Spleen (tissue), 11 donors: ENCODE data around the gene RANBP17. TPM values are rescaled to one million over a fixed set of nuclear protein-coding genes. Genes with fewer than 3 reads are reported as not detected.

Source experiments
- DNase-seq: peaks from one replicate; pipeline ENCODE4 v3.0.0-alpha.2; 2020
- H3K27ac ChIP-seq, 8 donors: fragments of 200-600 bp; sonication (generic) in 7 of 8; 1 replicate in 4 of 8; 2 replicates in 4 of 8; pipeline versions ENCODE4 v1.5.0 to v1.8.0; 2016 to 2021; ENCODE audit warnings: inconsistent platforms in 4 of 8, mild to moderate bottlenecking in 4 of 8, moderate library complexity in 1 of 8
- H3K27me3 ChIP-seq, 7 donors: fragments of 200-600 bp; sonication (generic) in 6 of 7; replicated peaks in 1 of 7; 1 replicate in 4 of 7; 2 replicates in 3 of 7; pipeline versions ENCODE4 v1.5.0 to v1.8.0; 2016 to 2021; ENCODE audit warnings: inconsistent platforms in 3 of 7, mild to moderate bottlenecking in 1 of 7
- H3K36me3 ChIP-seq, 6 donors: fragments of 200-600 bp; sonication (generic) in 5 of 6; 1 replicate in 4 of 6; 2 replicates in 2 of 6; pipeline versions ENCODE4 v1.5.0 to v1.8.0; 2016 to 2021; ENCODE audit warnings: inconsistent platforms in 2 of 6
- H3K4me1 ChIP-seq, 6 donors: fragments of 200-600 bp; sonication (generic) in 5 of 6; 1 replicate in 3 of 6; 2 replicates in 3 of 6; pipeline versions ENCODE4 v1.5.0 to v1.8.0; 2016 to 2021; ENCODE audit warnings: inconsistent platforms in 3 of 6
- H3K4me3 ChIP-seq, 8 donors: fragments of 200-600 bp; sonication (generic) in 7 of 8; 1 replicate in 4 of 8; 2 replicates in 4 of 8; pipeline versions ENCODE4 v1.5.0 to v1.8.0; 2016 to 2021; ENCODE audit warnings: inconsistent platforms in 4 of 8, mild to moderate bottlenecking in 4 of 8, moderate library complexity in 2 of 8
- H3K9me3 ChIP-seq, 8 donors: fragments of 200-600 bp; sonication (generic) in 7 of 8; 1 replicate in 4 of 8; 2 replicates in 4 of 8; pipeline versions ENCODE4 v1.5.0 to v1.8.0; 2016 to 2021; ENCODE audit warnings: inconsistent platforms in 4 of 8
- CTCF ChIP-seq, 11 experiments: fragments of 200-600 bp in 7 of 11; fragments of 450-650 bp in 4 of 11; sonication (generic) in 4 of 11; IDR thresholded peaks in 8 of 11; conservative IDR thresholded peaks in 3 of 11; 1 replicate in 7 of 11; 2 replicates in 4 of 11; pipeline versions ENCODE4 v1.4.0 to v1.8.0; 2016 to 2021; ENCODE audit warnings: antibody characterized with exemption in 11 of 11, inconsistent platforms in 4 of 11, mild to moderate bottlenecking in 1 of 11
- POLR2A ChIP-seq, 3 donors: fragments of 450-650 bp; IDR thresholded peaks; one replicate each; pipeline ENCODE4 v1.5.1; 2017; ENCODE audit warnings: antibody characterized with exemption in 3 of 3, mild to moderate bottlenecking in 1 of 3
- POLR2AphosphoS5 ChIP-seq, 3 donors: sonication (generic); formaldehyde crosslinking; IDR thresholded peaks; one replicate each; pipeline ENCODE4 v1.5.1; 2017; ENCODE audit warnings: antibody characterized with exemption in 3 of 3
- WGBS, 5 donors: extraction: QIAGEN DNeasy Blood & Tissue Kit in 3 of 5; methylation state at CpG; one replicate each; pipeline versions ENCODE4 v1.1.5 to v1.1.7; 2013 to 2018; 5-methylcytosine and 5-hydroxymethylcytosine counted together
- intact Hi-C: fragments of 100-400 bp; cut with DNase I; formaldehyde crosslinking; loops from one replicate; pipeline ENCODE4 v1.15.0; 2023; ENCODE audit warnings: low total_unique reads
- polyA plus RNA-seq, 3 donors: library from polyadenylated mRNA; stranded (reverse); fragments of 200-250 nt; gene quantifications; one replicate each; pipeline ENCODE4 v1.2.1, GENCODE V29; 2013
- total RNA-seq, 7 donors: library from RNA; depleted of rRNA in 3 of 7; stranded (reverse); fragments of >200 nt in 3 of 7; fragmentation: NEBNext Ultra II Directional in 4 of 7; extraction: Animal tissue kit (Norgen Biotek cat#: 25700) in 4 of 7; gene quantifications; one replicate each; pipeline versions ENCODE4 v1.1.0 to v1.2.1, GENCODE V29; 2016 to 2021
- donor health status: healthy with polysubstance abuse.
- donor health status: DM: no; HTN: no; CAD: no; lungs with moderate emphysema.
- donor health status: DM: no; HTN: no; CAD: no.
- donor health status: Bipolar disorder and iron deficiency.
- donor health status: healthy.
- donor health status: DM: no; HTN: no; CAD: no.
- donor health status: DM: yes; HTN: yes; CAD: no.

RANBP17 gene
- total and polyA plus RNA-seq, 10 donors: 0.56 to 6.6 (median 3.4) TPM

DNA sequence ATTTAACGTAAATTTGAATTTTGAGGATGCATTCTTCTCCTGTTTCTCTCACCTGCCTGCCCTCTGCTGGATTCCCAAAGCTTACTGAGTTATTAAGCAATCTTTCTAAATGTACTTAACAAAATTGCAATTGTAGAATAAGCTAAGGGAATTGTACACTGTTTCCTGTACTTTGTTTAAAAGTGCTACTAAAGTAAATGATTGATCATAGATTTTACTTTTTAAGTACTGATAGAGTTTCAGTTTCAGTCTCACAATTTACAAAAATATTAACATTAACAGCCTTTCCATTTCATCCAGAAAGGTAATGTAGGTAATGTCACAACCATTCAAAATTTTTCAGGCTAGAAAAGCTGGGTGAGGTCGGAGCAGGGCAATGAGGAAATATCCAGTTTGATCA, 4.8 kb upstream of the RANBP17 start:
- peaks cover 0 to 3% (median 0%) of the 10 kb centered on the region in 6 donors for H3K36me3 ChIP-seq
- peaks cover 0 to 16% (median 4%) of the 10 kb centered on the region in 7 donors for H3K27me3 ChIP-seq
- H3K4me3 ChIP-seq: no peak overlapping the region
- peaks cover 0 to 4% (median 0%) of the 10 kb centered on the region in 6 donors for H3K4me1 ChIP-seq
- no peak overlapping the region for H3K27ac ChIP-seq
- TF ChIP-seq POLR2AphosphoS5 (IDR thresholded peaks at IDR 0.05): no peak
- no peak for TF ChIP-seq CTCF (IDR thresholded peaks at IDR 0.05 in 8 of 11, conservative IDR thresholded peaks at IDR 0.05 in 3 of 11)
- no peak for TF ChIP-seq POLR2A (IDR thresholded peaks at IDR 0.05)
- intact Hi-C loops: no loop called here
- 83 to 91% (median 90%) methylated on average over 2 of the region's 2 CpGs for WGBS, 5 donors
- no peak for DNase-seq
- H3K9me3 ChIP-seq: peaks cover 4 to 37% (median 28%) of the 10 kb centered on the region in 8 donors

DNA sequence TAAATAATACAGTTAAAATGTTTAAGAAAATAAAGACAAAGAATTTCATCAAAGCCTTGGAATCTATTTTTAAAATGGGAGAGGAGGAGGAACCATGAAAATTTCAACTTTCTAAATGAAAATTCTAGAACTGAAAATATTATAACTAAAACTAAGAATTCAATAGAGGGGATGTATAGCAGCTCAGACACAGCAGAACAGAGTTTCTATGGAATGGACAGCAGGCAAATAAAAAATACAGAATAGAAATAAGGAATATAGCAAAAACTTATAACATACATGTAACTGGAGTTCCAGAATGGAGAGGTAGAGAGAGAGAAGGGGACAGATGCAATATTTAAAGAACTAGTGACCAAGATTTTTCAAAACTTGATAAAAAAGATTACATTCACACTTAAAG, 1.4 kb upstream of the RANBP17 start:
- H3K4me3 ChIP-seq: no peak overlapping the region
- intact Hi-C loops: no loop called here
- H3K36me3 ChIP-seq: peaks cover 0 to 3% (median 0%) of the 10 kb centered on the region in 6 donors
- no peak overlapping the region for H3K27ac ChIP-seq
- TF ChIP-seq POLR2A (IDR thresholded peaks at IDR 0.05) (no peak), POLR2AphosphoS5 (IDR thresholded peaks at IDR 0.05) (no peak), CTCF (IDR thresholded peaks at IDR 0.05 in 8 of 11, conservative IDR thresholded peaks at IDR 0.05 in 3 of 11) (no peak)
- no peak for DNase-seq
- H3K27me3 ChIP-seq: peaks cover 0 to 40% (median 12%) of the 10 kb centered on the region in 7 donors
- H3K4me1 ChIP-seq: peaks cover 0 to 13% (median 6%) of the 10 kb centered on the region in 6 donors
- peaks cover 4 to 42% (median 31%) of the 10 kb centered on the region in 8 donors for H3K9me3 ChIP-seq

GRCh38 chr5:170860818-170861666, 776 bp upstream of the RANBP17 start:
- Histone ChIP-seq H3K27me3 (peaks cover 0 to 40% (median 12%) of the 10 kb centered on the region in 7 donors), H3K4me3 (peak overlapping the region in 3 of 8 donors; percentile 55 to 72 (median 60)), H3K4me1 (peaks cover 0 to 13% (median 6%) of the 10 kb centered on the region in 6 donors), H3K36me3 (peaks cover 0 to 3% (median 0%) of the 10 kb centered on the region in 6 donors), H3K27ac (no peak overlapping the region), H3K9me3 (peaks cover 4 to 42% (median 31%) of the 10 kb centered on the region in 8 donors)
- intact Hi-C loops: no loop called here
- DNase-seq: no peak
- WGBS, 5 donors: 90 to 98% (median 92%) methylated on average over 5 of the region's 5 CpGs
- TF ChIP-seq POLR2AphosphoS5 (IDR thresholded peaks at IDR 0.05): no peak
- no peak for TF ChIP-seq POLR2A (IDR thresholded peaks at IDR 0.05)
- TF ChIP-seq CTCF (IDR thresholded peaks at IDR 0.05 in 8 of 11, conservative IDR thresholded peaks at IDR 0.05 in 3 of 11): no peak

DNA sequence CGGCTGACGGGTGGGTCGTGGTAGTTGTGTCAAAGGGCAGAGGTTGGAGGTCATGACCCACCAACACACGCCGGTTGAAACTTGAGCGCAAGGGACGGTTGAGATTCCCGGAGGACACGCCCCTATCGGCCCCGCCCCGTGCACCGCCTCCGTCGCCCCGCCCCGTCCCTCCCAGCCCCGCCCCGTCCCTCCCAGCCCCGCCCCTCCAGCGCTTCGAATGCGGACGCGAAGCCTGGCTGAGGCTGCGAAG, 226 bp upstream of the RANBP17 start:
- WGBS, 5 donors: 16 to 51% (median 22%) methylated on average over 7 to 26 of the region's 26 CpGs
- no peak overlapping the region for H3K27ac ChIP-seq
- intact Hi-C loops: no loop called here
- H3K36me3 ChIP-seq: peaks cover 0 to 3% (median 0%) of the 10 kb centered on the region in 6 donors
- TF ChIP-seq POLR2A (IDR thresholded peaks at IDR 0.05) (no peak), POLR2AphosphoS5 (IDR thresholded peaks at IDR 0.05) (no peak), CTCF (IDR thresholded peaks at IDR 0.05 in 8 of 11, conservative IDR thresholded peaks at IDR 0.05 in 3 of 11) (no peak)
- peaks cover 4 to 42% (median 31%) of the 10 kb centered on the region in 8 donors for H3K9me3 ChIP-seq
- peak overlapping the region in 7 of 8 donors; percentile 41 to 72 (median 53) for H3K4me3 ChIP-seq
- H3K27me3 ChIP-seq: peaks cover 0 to 40% (median 12%) of the 10 kb centered on the region in 7 donors
- H3K4me1 ChIP-seq: peaks cover 0 to 13% (median 6%) of the 10 kb centered on the region in 6 donors
- no peak for DNase-seq
